NCI-H526 treated with DMSO at 0.1 percent for 48 hours (cell line): ENCODE measurements around the gene PRKCQ.
"Not testable (repeated sequence)": the region's sequence is repeated elsewhere in the genome, so short reads cannot be mapped to it uniquely, and the experiment has no call there.

ENCODE experiments used
- DNase-seq: peaks from one replicate; lab custom pipeline; 2025; lab: John Stamatoyannopoulos, UW

Gene PRKCQ

GRCh38 chr10:6455592-6455991 is 124.5 kb downstream of the PRKCQ start:
- DNase-seq = no peak

DNA sequence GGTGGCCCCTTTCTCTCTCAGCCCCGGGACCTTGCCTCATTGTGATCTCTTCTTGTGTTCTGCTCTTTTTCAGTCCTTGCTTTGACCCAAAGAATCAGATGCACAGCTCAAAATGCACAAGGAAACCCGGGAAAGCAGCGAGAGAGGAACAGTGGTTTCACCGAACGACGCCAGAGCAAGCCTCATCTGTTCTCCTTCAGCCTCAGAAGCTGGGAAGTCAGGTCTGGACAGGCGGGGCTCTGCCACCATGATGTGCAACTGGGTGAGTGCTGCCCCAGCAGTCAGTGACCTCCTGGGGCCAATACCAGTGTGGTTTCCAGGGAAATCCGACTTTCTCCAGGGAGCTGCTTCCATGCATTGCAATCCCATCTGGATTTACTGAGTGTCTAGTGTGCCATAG is 133.4 kb downstream of the PRKCQ start:
- DNase-seq = no peak

DNA sequence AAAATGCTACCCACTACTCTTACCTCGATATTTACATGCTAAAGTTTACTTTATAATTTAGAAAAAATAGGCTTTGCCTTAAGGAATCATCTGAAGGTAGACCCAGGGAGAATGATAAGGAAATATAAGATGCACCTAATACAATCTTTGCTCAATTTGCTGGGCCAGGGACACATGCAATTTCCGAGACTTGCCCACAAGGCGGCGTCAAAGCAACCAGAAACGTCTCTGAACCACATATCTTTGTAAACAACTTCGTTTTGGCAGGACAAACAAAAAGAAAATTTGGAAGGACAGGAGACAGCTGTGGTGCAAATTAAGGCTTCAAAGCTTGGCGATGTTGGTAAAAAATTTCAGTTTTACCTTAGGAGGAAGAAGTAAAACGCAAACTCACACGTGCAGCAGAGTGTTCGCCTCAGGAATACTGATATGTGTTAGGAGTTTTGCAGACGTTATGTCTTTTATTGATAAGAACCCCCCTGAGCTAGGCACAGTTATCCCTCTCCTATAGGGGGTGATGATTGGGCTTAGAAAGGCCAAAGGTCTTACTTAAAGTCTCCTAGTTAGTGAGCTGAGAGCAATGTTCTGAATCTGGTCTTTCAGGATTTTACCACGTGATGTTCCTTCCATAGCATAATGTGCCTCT is 134.3 kb downstream of the PRKCQ start:
- DNase-seq = peak; percentile 9

DNA sequence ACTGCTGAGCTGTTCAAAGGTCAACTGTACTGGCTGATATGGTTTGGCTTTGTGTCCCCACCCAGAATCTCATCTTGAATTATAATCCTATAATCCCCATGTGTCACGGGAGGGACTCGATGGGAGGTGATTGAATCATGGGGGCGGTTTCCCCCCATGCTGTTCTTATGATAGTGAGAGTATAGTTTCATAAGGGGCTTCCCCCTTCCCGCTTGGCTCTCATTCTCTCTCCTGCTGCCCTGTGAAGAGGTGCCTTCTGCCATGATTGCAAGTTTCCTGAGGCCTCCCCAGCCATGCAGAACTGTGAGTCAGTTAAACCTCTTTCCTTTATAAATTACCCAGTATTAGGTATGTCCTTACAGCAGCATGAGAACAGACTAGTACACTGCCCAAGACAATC is 140.2 kb downstream of the PRKCQ start:
- DNase-seq = not testable (repeated sequence)

DNA sequence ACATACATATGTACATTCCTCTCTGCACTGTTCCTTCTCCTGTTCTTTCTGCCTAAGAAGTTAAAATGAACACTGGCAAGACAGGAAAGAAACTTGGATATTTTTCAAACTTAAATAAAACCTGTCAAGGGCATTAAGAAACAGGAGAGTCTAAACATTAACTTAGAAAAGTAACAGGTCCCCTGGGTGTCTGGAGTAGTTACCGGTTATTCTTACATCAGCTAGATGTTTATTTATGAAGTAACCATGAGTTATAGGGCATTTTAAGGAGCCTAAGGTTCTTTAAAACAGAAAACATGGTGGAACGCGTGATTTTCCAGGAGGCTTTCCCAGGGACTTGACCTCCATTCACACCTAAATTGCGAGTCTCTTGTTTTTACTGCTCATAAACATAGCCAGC is 148.2 kb downstream of the PRKCQ start:
- DNase-seq = no peak

GRCh38 chr10:6431186-6431585 is 148.9 kb downstream of the PRKCQ start:
- no peak for DNase-seq

DNA sequence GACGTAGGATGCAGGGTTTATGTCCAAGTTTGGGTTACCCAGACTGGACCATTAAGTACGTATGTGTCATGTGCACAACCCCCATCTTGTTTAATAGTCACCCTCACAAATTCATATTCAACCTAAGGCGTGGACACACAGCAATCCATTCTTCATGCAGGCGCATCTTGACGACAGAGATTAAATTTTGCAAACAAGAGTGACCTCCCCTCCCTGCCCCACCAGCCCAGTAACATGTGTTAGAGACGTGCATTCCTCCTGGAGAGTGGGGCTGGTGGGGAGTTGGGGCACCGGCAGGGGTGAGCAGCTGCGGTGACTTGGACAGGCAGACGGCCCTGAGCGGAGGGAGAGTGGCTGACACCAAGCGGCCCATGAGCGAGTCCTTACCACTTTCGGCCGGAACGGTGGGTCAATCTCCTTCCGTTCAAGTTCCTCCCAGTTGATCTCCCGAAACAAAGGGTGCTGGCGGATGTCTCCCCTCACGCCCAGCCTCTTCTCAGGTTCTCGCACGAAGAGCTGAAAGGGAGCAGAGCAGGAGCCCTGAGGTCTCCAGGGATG is 149.6 kb downstream of the PRKCQ start:
- no peak for DNase-seq

DNA sequence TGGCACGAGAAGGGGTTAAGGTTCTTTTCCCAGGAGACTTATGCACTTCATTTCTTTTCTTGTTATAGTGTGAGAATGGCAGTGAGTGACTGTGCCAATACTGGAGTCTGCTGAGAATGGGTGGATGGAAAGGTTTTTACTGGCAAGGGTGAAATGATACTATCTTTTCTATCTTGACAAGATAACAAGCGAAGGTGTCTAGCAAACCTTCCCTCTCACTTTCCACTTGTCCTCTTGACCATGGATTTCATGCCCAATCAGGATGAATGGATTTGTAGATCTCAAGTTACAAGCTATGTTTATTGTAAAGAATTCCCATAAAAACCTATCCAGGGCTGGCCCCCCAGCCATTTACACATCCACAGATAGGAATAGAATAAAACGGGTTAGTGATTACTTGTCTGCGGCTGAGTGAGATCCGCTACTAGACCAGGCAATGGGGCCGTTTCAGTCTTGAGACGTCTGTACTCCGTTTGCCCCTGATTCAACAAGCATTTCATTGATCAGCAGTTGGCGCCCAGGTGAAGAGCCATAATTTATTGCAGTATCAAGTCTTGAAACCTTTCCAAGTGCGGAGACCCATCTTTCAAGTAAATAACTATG is 152.6 kb downstream of the PRKCQ start:
- DNase-seq = no peak

GRCh38 chr10:6426317-6426716 is 153.8 kb downstream of the PRKCQ start:
- DNase-seq = no peak

- no peak for DNase-seq
Measured at GRCh38 chr10:6423413-6424170, 156.5 kb downstream of the PRKCQ start.

- DNase-seq = no peak
Measured at GRCh38 chr10:6423004-6423403, 157.1 kb downstream of the PRKCQ start.

DNA sequence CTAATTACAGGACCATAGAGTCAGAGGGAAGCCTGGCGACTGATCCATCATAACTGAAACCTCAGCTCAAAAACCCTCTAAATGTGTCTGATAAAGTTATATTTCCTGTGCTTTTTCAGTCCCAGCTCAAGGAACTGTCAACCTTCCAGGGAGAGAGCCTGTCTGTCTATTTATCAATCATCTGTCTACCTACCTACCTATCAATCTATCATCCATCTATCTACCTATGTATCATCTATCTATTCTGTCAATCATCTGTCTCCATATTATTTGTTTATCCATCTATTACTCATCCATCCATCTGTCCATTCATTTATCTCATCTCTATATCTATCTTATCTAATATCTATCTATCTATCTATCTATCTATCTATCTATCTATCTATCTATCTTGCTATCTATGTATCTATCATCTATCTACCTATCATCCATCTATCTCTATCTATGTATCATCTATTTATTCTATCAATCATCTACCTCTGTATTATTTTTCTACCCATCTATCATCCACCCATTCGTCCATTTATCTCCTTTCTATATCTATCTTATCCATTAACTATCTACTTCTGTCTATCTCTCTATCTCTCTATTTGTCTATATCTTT is 161.4 kb downstream of the PRKCQ start:
- no peak for DNase-seq

GRCh38 chr10:6418167-6418566 is 161.9 kb downstream of the PRKCQ start:
- DNase-seq = no peak

GRCh38 chr10:6416892-6417512 is 163.1 kb downstream of the PRKCQ start:
- DNase-seq = peak; percentile 1

DNA sequence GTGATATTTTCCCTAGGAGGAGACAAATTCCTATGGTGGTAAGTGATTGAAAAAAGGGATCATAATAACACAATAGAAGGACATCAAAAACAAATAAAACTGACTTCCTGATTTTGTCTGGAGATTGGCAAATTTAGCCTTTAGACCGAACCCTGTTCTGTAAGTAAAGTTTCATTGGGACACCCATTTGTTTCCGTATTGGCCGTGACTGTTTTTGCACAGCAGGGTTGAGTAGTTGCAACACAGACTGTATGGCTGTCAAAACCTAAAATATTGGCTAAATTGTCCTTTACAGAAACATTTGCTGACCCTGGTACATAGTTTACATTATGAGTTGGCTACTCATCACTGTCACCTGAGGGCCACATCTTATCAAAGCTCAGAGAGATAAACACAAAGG is 168.6 kb downstream of the PRKCQ start:
- no peak for DNase-seq

DNA sequence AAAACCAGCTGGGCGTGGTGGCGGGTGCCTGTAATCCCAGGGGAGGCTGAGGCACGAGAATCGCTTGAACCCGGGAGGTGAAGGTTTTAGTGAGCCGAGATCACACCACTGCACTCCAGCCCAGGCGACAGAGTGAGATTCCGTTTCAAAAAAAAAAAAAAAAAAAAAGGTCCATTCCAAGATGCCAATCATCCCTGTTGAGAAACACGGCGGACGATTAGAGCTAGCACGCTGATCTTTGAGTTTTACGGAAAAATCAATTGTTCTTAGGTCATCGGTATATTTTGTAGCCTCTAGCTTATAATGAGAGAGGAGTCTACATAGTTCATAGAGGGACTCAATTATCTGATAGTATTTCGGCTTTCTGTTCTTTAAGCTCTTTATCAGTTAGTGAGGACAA is 169.2 kb downstream of the PRKCQ start:
- DNase-seq = no peak

- DNase-seq = no peak
Measured at GRCh38 chr10:6409971-6410643, 170.0 kb downstream of the PRKCQ start.

GRCh38 chr10:6408799-6409198 is 171.3 kb downstream of the PRKCQ start:
- no peak for DNase-seq

DNA sequence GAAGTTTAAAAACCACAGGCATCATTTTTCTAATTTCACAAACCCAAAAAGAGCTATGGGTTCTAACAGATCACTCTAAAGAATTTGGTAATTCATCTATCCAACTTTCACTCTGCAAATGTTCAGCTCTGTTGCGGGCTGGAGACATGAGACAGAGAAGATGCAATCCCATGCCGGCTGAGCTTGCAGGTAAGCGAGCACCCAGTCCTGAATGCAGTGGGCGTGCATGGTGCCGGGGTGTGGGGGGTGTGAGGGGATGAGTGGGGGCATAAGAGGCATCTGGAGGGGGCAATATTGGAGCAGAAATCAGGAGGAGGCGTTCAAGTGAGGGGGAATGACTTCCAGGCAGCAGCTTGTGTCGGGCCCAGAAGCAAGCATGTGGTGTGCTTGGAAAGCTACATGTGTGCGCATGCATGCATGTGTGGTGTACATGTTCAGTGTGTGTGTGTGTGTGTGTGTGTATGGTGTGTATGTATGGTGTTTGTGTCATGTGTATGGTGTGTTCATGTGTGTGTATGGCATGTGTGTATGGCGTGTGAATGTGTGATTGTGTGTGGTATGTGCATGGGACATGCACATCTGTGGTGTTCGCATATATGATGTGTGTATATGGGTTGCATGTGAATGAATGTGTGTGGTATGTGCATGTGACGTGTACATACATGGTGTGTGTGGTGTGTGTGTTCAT is 172.9 kb downstream of the PRKCQ start:
- no peak for DNase-seq

- DNase-seq = peak; percentile 14
Measured at GRCh38 chr10:6406220-6407033, 173.6 kb downstream of the PRKCQ start.
